GM18498 (cell line): ENCODE measurements around the gene IRF7.

ENCODE experiments used
- ATAC-seq: cut with Tn5 transposase; IDR thresholded peaks from one replicate; pipeline ENCODE4 v1.9.1; 2021; ENCODE audit warnings: mild to moderate bottlenecking, moderate library complexity; ENCODE audit not compliant: unreplicated experiment

IRF7 gene

DNA sequence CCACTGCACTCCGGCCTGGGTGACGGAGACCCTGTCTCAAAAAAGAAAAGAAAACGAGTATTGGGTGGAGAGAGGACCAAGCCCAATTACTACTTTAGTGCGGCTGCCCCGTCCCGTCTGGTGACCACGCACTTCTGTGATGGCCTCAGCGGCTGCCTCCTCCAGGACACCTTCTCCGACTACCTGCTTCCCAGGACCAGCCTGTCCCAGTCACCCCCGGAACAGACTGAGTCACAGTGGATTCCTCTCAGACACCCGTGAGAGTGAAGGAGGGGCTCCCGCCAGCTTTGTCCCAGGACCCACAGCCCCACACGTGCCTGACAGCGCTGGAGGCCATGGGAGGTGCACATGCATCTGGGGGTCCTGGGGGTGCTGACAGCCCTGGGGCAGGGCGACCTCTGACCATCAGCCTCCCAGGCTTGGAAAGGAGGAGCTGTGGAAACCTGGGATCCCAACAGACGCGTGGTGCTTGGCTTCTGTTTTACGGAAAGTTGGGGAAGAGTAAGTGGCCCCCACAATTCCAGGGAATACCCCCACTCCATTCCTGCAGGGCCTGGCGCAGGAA is 26.1 kb upstream of the IRF7 start:
- ATAC-seq = no peak

DNA sequence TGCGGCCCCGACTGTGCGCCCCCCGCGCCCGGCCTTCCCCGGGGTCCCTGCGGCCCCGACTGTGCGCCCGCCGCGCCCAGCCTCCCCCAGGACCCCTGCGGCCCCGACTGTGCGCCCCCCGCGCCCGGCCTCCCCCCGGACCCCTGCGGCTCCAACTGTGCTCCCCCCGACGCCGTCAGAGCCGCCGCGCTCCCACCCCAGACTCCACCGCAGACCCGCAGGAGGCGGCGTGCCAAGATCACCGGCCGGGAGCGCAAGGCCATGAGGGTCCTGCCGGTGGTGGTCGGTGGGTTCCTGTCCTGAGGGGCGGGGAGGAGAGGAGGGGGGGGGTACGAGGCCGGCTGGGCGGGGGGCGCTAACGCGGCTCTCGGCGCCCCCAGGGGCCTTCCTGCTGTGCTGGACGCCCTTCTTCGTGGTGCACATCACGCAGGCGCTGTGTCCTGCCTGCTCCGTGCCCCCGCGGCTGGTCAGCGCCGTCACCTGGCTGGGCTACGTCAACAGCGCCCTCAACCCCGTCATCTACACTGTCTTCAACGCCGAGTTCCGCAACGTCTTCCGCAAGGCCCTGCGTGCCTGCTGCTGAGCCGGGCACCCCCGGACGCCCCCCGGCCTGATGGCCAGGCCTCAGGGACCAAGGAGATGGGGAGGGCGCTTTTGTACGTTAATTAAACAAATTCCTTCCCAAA is 24.4 kb upstream of the IRF7 start:
- no peak for ATAC-seq

DNA sequence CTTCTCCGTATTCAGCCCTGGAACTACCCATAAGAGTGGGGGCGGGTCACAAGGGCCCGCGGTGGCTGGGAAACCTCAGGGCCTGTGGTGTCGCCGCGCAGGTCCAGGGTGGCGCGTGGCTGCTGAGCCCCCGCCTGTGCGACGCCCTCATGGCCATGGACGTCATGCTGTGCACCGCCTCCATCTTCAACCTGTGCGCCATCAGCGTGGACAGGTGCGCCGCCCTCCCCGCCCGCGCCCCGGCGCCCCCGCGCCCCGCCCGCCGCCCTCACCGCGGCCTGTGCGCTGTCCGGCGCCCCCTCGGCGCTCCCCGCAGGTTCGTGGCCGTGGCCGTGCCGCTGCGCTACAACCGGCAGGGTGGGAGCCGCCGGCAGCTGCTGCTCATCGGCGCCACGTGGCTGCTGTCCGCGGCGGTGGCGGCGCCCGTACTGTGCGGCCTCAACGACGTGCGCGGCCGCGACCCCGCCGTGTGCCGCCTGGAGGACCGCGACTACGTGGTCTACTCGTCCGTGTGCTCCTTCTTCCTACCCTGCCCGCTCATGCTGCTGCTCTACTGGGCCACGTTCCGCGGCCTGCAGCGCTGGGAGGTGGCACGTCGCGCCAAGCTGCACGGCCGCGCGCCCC is 23.7 kb upstream of the IRF7 start:
- ATAC-seq = no peak

DNA sequence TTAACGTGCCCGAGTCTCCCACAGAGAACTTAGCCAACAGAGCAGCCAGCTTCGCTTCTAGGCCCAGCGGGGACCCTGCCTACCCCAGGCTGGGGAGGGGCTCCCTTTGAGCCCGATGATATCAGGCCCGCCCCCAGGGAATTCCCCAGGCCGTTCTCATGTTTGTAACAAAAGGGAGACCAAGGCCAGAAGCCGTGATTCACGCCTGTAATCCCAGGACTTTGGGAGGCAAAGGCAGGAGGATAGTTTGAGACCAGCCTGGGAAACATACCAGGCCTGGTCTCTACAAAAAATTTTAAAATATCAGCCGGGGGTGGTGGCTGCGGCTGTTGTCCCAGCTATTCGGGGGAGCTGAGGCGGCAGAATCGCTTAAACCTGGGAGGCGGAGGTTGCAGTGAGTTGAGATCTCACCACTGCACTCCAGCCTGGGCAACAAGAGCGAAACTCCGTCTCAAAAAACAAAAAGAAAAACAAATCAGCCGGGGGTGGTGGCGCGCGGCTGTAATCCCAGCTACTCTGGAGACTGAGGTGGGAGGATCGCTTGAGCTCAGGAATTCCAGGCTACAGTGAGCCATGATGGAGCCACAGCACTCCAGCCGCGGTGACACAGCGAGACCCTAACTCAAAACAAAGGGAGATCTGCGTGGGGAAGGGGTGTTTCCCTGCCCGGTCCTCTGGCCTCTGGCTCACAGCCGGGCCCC is 23.0 kb upstream of the IRF7 start:
- ATAC-seq = no peak

DNA sequence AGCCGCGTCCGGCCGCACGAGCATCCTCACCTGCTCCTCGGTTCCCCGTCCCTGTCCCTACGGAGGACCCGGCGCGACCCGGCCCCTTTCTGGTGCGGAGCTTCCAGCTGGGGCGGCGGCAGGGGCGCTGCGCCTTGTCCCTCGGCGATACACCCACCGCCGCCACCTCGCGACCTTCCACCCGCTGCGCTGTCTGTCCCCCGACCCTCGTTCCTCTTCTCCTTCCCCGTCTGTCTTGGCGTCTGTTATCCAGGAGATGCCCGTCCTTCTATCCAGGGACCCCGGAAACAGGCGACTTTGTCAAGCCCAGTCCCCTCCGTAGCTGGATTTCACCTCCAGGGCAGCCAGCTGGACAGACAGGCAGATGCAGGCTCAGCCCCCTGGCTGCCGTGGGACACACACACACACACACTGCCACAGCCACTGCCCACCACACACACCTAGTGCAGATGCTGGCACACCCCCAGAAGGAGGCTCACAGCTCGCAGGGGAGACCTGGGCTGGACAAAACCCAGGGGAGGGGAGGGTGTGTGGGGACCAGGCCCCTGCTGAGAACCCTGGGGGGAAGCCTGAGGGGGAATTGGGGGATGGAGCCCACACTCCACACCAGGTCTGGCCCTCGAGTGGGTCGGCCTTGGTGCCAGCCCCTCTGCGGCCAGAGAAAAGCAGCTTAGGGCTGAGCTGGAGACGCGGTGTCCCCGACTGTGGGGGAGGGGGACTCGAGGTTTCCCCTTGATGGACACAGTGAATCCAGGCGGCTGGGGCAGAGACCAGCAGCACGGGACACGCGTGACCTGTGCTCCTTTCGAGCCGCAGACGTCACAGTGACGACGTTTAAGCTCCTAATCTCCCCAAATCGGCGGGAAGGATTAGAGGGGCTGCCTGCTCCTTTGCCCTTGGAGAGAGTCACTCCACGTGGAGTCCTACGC is 22.1 kb upstream of the IRF7 start:
- no peak for ATAC-seq

DNA sequence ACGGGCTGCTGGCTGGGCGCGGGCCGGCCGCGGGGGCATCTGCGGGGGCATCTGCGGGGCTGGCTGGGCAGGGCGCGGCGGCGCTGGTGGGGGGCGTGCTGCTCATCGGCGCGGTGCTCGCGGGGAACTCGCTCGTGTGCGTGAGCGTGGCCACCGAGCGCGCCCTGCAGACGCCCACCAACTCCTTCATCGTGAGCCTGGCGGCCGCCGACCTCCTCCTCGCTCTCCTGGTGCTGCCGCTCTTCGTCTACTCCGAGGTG is 21.5 kb upstream of the IRF7 start:
- no peak for ATAC-seq

DNA sequence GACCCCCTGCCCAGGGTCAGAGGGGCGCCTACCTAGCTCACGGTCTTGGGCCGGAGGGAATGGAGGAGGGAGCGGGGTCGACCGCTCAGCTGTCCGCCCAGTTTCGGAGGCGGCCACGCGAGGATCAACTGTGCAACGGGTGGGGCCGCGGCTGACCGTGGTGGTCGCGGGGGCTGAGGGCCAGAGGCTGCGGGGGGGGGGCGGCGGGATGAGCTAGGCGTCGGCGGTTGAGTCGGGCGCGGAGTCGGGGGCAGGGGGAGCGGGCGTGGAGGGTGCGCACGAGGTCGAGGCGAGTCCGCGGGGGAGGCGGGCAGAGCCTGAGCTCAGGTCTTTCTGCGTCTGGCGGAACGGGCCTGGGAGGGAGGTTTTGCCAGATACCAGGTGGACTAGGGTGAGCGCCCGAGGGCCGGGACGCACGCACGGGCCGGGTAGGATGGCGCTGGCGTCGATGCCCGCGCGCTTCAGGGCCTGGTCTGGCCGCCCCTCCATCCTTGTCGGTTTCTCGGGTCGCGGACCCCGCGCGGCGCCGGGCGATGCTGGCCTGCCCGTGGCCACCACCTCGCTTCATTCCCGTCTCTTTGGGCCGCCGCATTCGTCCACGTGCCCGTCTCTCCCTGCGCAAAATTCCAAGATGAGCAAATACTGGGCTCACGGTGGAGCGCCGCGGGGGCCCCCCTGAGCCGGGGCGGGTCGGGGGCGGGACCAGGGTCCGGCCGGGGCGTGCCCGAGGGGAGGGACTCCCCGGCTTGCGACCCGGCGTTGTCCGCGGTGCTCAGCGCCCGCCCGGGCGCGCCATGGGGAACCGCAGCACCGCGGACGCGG is 21.0 kb upstream of the IRF7 start, which contains the start of gene DRD4:
Gene DRD4 (plus strand): TSS at position 759 of the 822 bp plus-strand sequence. CDS start 36 bp downstream, at position 795.
- ATAC-seq = no peak

DNA sequence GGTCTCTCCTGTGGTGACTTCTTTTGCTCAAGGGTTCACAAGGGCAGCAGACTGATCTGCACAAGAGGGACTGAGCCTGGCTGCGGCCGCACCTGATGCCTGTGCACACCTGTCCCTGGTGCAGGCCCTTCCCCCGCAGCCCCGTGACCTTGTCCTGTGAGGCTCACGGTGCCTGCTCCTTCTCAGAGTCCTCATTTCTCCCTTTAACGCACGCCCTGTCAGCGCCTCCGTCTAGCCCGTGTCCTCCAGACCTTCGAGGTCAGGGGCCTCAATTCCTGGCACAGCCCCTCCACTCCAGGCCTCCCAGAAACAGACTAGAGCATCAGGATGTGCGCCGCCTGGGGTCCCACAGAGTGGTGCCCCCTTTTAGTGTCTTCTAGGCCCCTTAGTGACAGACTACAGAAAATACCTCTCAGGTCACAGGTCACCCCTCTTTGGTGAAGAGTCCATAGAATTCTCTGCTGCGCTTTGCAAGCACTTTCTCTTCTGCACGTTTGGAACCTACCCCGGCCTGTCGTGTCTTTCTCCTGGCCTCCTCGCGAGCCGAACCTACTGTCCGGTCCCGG is 20.3 kb upstream of the IRF7 start:
- ATAC-seq = no peak

DNA sequence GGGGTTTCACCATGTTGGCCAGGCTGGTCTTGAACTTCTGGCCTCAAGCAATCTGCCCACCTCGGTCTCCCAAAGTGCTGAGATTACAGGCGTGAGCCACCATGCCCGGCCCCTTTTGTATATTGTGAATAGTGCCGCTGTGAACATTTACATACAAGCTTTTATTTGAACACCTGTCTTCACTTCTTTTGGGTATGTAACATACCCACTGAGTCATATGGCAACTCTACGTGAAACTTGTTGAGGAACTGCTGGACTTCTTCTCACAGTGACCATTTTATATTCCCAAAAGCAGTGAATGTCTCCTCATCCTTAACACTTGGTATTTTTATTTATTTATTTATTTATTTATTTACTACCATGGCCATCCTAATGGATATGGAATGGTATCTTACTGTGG is 15.1 kb upstream of the IRF7 start:
- no peak for ATAC-seq

DNA sequence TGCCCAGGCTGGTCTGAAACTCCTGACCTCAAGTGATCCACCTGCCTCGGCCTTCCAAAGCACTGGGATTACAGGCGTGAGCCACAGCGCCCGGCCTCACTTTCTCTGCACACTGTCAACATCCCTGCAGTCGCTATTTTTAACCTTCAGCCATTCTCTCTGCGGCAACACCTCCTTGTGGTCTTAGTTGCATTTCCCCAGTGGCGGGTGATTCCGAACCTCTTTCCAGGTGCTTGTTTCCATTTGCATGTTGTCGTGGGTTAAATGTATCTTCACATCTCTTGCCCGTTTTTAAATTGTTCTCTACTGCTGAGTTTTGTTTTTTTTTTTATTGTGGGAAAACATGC is 13.5 kb upstream of the IRF7 start:
- no peak for ATAC-seq

DNA sequence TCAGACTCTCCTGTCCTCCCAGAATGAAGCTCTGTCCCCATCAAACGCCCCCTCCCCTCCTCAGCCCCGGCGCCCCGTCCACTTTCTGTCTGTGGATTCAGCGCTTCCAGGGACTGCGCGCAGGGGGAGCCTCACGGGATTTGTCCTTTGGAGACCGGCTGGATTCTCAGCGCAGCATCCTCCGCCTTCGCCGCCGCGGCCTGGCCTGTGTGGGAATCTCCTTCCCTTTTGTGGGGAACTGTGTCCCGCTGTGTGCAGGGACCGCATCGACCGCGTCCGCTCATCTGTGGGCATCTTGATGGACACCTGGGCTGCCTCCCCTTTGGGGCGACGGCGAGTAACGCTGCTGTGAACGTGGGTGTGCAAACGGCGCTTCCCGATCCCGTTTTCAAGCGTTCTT is 12.3 kb upstream of the IRF7 start:
- ATAC-seq = no peak

DNA sequence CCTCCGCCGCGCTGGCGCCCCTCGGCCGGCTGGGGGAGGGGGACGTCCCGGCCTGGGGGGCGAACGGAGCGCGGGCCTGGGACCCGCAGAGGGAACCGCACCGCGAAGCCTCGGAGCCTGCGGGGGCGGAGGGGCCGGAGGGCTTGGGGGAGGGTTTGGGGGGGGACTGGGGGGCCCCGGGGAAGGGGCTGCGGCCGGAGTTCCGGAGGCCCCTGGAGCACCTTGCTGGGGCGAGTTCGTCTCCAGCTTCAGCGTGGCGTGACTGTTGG is 11.5 kb upstream of the IRF7 start:
- no peak for ATAC-seq

DNA sequence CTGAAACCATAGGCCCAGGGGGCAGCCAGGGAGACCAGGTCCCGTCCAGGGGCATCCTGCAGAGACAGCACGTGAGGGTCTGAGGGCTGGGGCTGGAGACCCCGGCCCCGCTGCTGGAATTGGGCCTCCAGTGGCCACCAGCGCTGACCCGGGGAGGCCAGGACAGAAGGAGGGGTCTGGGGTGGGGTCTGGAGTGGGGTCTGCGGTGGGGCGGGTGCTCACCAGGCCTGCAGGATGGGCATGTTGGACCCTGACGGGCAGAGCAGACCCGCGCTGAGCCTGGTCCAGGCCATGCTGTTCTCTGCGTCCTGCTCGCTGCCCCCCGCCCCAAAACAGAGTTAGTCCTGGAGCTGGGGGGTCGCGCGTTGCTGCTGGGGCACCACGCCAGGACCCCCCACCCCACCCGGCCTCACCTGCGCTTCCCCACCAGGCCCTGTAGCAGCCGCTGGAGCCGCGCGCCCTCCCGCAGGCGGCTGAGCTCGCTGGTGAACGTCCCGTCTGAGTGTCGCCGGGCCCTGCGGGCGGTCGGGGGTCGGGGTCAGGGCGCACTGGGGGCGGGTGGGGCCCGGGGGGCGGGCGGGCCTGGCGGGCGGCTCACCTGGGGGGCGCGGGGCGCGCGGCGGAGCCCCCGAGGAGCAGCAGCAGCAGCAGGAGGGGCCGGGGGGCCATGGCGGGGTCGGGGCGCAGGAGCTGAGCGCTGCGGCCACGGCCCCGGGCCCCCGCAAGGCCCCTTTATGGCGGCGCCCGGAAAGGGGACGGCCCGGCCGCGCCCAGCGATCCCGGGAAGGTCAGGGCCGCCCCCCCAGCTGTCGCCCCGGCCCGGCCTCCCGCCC is 10.9 kb upstream of the IRF7 start, which contains the start of gene SCT:
Gene SCT (minus strand): TSS at position 707 of the 833 bp plus-strand sequence. CDS start 38 bp downstream, at position 669.
- no peak for ATAC-seq

DNA sequence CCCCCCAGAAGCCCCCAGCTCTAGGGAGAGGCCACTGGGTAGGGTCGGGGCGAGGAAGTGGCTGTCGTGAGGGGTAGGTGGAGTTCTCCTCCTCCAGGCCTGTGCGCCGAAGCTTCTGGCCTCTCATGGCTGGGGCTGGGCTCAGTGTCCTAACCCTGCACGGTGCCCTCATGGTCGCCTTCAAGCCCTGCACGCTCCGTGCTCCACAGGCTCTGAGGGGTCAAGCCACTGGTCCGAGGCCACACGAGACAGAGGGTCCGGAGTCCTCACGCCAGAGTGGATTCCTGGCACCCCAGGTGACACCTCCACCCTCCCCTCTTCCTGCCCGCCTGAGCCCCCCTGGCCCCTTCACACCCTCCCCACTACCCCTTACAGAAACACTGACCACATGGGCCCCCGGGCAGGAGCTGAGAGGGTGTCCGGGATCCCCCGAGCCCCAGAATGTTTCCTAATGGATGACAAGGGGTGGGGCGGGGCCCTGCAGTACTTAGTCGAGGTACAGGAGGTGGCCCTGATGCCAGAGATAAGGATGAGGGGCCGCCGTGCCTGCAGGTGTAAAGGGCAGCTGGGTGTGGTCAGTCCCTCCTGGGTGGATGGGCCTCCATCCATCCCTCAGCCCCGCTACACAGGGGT is 10.0 kb upstream of the IRF7 start:
- no peak for ATAC-seq

DNA sequence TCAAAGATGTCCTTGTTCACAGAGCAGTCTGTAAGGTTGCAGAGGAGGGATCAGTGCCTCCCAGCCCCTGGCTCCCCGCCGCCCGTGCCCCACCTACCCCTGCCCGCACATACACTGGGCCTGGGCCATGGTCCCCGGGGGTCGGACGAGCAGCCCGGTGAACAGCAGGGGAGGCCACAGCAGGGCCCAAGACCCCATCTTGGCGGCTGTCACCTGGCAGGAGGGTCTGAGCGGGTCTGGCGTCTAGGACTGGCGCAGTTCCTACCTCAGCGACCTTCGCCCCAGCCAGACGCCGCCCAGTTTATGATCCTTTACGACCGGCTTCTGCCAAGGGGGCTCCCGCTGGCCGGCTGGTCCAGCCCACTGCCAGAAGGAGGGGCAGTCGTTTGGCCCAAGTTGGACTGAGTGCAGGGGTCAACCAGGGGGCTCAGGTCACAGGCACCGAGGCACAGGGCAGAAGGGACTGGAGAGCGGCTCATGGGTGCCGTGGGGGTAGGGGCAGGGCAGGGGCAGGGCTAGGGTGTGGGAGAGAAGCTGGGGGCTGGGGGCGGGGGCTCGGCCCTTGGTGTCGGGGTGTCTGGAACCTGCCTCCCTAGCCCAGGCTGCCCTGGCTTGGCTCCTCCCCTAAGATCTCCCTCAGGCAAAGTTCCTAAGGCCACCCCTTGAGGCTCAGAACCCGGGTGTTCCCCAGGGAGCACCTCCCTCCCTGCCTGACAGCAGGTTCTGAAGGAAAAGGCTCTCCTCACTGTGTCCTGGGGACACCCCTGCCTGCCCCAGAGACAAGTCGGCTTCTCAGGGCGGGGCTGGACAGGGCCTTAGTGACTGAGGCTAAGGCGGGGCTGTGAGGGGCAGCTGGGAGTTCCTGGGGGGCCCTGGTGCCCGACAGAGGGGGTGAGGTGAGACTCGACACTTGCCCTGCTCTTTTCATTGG is 9.2 kb upstream of the IRF7 start, which contains the start of gene CDHR5:
Gene CDHR5 (minus strand): TSS at position 251 of the 931 bp plus-strand sequence. CDS start 53 bp downstream, at position 198.
- no peak for ATAC-seq

DNA sequence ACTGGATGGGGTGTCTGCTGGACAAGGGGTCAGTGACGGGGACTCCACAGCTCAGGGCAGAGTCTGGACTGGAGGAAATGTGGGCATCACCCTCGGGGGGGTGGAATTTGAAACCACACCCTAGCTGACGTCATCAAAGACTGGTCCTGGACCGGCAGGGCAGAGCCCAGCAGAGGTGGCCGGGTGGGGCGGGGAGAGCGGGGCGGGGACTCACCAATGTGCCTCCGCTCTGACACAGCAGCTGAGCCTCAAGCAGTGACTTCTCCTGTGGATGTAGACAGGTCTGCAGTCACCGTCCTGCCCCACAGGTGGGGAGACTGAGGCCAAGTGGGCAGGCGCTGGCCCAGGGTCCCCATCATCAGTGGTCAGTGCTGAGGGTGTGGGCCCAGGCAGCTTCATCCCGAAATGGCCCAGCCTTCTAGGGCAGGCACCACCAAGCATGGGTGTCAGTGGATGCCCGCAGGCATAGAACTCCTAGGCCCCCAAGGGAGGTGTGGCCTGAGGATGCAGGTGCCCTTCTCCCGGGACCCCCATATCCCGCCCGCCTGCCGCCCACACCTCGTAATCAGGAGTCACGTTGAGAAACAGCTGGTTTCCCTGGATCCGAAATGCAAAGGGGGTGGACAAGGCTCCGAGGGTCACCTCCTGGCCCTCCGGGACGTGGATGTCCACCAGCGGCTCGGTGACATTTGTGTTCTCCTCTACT is 8.4 kb upstream of the IRF7 start:
- no peak for ATAC-seq

DNA sequence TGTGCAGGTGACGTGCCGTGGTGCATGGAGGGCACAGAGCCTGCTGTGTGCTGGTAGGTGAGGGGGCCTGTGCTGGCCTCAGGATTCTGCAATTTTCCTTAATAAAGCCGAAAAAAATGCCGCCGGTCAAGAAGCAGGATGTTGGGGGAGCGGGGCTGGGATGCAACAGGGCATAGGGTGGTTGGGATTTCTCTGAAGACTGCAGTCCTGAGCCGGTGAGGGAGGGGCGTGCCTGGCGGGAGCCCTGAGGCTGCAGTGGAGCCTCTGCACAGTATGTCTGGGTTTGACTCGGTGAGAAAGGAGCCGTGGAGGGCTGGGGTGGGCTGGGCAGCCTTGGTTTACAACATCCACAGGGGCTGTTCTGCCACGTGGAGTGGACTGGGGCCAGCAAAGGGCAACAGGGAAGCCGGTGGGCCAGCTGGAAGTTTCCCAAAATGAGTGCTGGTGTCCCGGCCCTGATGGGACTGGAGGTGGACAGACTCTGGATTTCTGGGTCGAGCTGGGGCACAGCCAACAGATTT is 7.7 kb upstream of the IRF7 start:
- ATAC-seq = no peak
